Keratinocyte (primary cell): ENCODE data around the gene SMG1. TPM values are rescaled to one million over a fixed set of nuclear protein-coding genes. Genes with fewer than 3 reads are reported as not detected.

Experiments
- DNase-seq: peaks from one replicate; pipeline ENCODE4 v3.0.0-alpha.2; 2011; ENCODE audit warnings: low read depth, missing footprints, low spot score
- FAIRE-seq: peaks from 2 replicates; lab custom pipeline; 2011; peaks lifted over from hg19 to GRCh38; lab: Jason Lieb, UNC
- H2AFZ ChIP-seq: 2 replicates; pipeline ENCODE4 v1.6.0; 2012; ENCODE audit warnings: low read length, control low read depth, inconsistent platforms; ENCODE audit not compliant: control insufficient read depth
- H3K27ac ChIP-seq: 2 replicates; pipeline ENCODE4 v1.5.1; 2011; ENCODE audit warnings: low read length; ENCODE audit not compliant: control insufficient read depth, insufficient read depth
- H3K27me3 ChIP-seq: 3 replicates; pipeline ENCODE4 v1.6.0; 2011; ENCODE audit warnings: low read length; ENCODE audit not compliant: control insufficient read depth, insufficient read depth; ENCODE audit errors: extremely low read depth
- H3K36me3 ChIP-seq, 2 experiments: 2 replicates in 1 of 2; 3 replicates in 1 of 2; pipeline ENCODE4 v1.5.1; 2011; ENCODE audit warnings: low read length in 2 of 2, mild to moderate bottlenecking in 1 of 2; ENCODE audit not compliant: control insufficient read depth in 2 of 2, insufficient read depth in 2 of 2; ENCODE audit errors: extremely low read depth in 1 of 2
- H3K4me1 ChIP-seq: 3 replicates; pipeline ENCODE4 v1.5.1; 2011; ENCODE audit warnings: low read length; ENCODE audit not compliant: control insufficient read depth, insufficient read depth; ENCODE audit errors: extremely low read depth
- H3K4me2 ChIP-seq: 3 replicates; pipeline ENCODE4 v1.6.0; 2011; ENCODE audit warnings: low read depth, low read length; ENCODE audit not compliant: control insufficient read depth, insufficient read depth; ENCODE audit errors: extremely low read depth
- H3K4me3 ChIP-seq, 3 experiments: fragments of 200-600 bp in 1 of 3; sonication (generic) in 1 of 3; 2 replicates in 2 of 3; 3 replicates in 1 of 3; pipeline ENCODE4 v1.5.1; 2011 to 2016; ENCODE audit warnings: low read length in 3 of 3, mild to moderate bottlenecking in 3 of 3, control low read depth in 2 of 3, inconsistent platforms in 1 of 3, low read depth in 1 of 3, mixed read lengths in 1 of 3, mixed run types in 1 of 3, moderate library complexity in 1 of 3; ENCODE audit not compliant: control insufficient read depth in 2 of 3, insufficient read depth in 2 of 3; ENCODE audit errors: extremely low read depth in 1 of 3
- H3K79me2 ChIP-seq: 2 replicates; pipeline ENCODE4 v1.6.0; 2012; ENCODE audit warnings: low read length; ENCODE audit not compliant: control insufficient read depth, insufficient read depth
- H3K9ac ChIP-seq: 3 replicates; pipeline ENCODE4 v1.6.0; 2011; ENCODE audit warnings: low read length; ENCODE audit not compliant: control insufficient read depth, insufficient read depth; ENCODE audit errors: extremely low read depth
- H3K9me1 ChIP-seq: 3 replicates; pipeline ENCODE4 v1.6.0; 2011; ENCODE audit warnings: low read length; ENCODE audit not compliant: control insufficient read depth, insufficient read depth; ENCODE audit errors: extremely low read depth
- H3K9me3 ChIP-seq: 2 replicates; pipeline ENCODE4 v1.5.1; 2012; ENCODE audit warnings: low read depth, low read length; ENCODE audit not compliant: control insufficient read depth
- H4K20me1 ChIP-seq: 3 replicates; pipeline ENCODE4 v1.6.0; 2011; ENCODE audit warnings: low read length; ENCODE audit not compliant: control insufficient read depth, insufficient read depth; ENCODE audit errors: extremely low read depth
- CTCF ChIP-seq, 3 experiments: IDR thresholded peaks in 1 of 3; conservative IDR thresholded peaks in 1 of 3; optimal IDR thresholded peaks in 1 of 3; 2 replicates in 2 of 3; 3 replicates in 1 of 3; pipeline versions ENCODE3 to v1.5.1; 2011; ENCODE audit warnings: low read length in 3 of 3, mild to moderate bottlenecking in 3 of 3, moderate library complexity in 2 of 3, control low read depth in 1 of 3, inconsistent platforms in 1 of 3; ENCODE audit not compliant: insufficient read depth in 2 of 3; ENCODE audit errors: extremely low read depth in 1 of 3
- EZH2 ChIP-seq: IDR thresholded peaks from one replicate; pipeline ENCODE4 v1.6.1; 2012; ENCODE audit warnings: inconsistent platforms, mild to moderate bottlenecking, low read length, moderate library complexity
- dilution Hi-C: fragments of 300-500 bp; cut with MboI; formaldehyde crosslinking; loops from one replicate; pipeline ENCODE4 v1.7.0; 2020; ENCODE audit warnings: low sequenced_read_pairs; ENCODE audit not compliant: extremely low pct_ligation_motif_present
- polyA plus RNA-seq, 5 experiments: library from polyadenylated mRNA; depleted of rRNA in 3 of 5; stranded (reverse) in 3 of 5; stranded (forward) in 1 of 5; unstranded in 1 of 5; fragments of >200 nt; gene quantifications; 1 replicate in 1 of 5; 2 replicates in 3 of 5; 3 replicates in 1 of 5; pipeline versions ENCODE4 v1.2.1 to v1.2.3, GENCODE V29; 2011 to 2012; ENCODE audit warnings: missing spikeins in 2 of 5, low read depth in 1 of 5, low replicate concordance in 1 of 5

SMG1 gene
- polyA plus RNA-seq, 1 donor (not counting 4 experiments of a cell fraction or from before 2014, with no cell fraction given), result 34.2 TPM

- Histone ChIP-seq H4K20me1 (peaks cover 2% of the 10 kb centered on the region), H3K4me1 (no peaks in the 10 kb centered on the region), H3K4me2 (no peak overlapping the region), H2AFZ (no peak overlapping the region), H3K9me1 (peaks cover 3% of the 10 kb centered on the region), H3K27ac (no peak overlapping the region), H3K4me3 (no peak overlapping the region), H3K36me3 (peaks cover 9 to 15% of the 10 kb centered on the region in 2 experiments), H3K9me3 (no peaks in the 10 kb centered on the region), H3K9ac (no peak overlapping the region), H3K79me2 (no peaks in the 10 kb centered on the region), H3K27me3 (no peaks in the 10 kb centered on the region)
- no peak for TF ChIP-seq EZH2
- TF ChIP-seq CTCF (optimal IDR thresholded peaks at IDR 0.05 in 1 of 3, IDR thresholded peaks at IDR 0.05 in 1 of 3, conservative IDR thresholded peaks at IDR 0.05 in 1 of 3; ENCODE audit: extremely low read depth in 1 of 3, insufficient read depth in 2 of 3, low read length in 3 of 3), result no peak
- dilution Hi-C loops, result no loop called here
- FAIRE-seq (no peak), DNase-seq (no peak)
Observed at GRCh38 chr16:18852647-18853046, 73.6 kb downstream of the SMG1 start.

GRCh38 chr16:18846416-18846815 lies 79.8 kb downstream of the SMG1 start:
- Histone ChIP-seq H4K20me1 (no peaks in the 10 kb centered on the region), H3K27ac (no peak overlapping the region), H3K9me3 (no peaks in the 10 kb centered on the region), H3K4me3 (no peak overlapping the region), H3K4me2 (no peak overlapping the region), H2AFZ (no peak overlapping the region), H3K4me1 (no peaks in the 10 kb centered on the region), H3K79me2 (peaks cover 2% of the 10 kb centered on the region), H3K36me3 (peaks cover 23 to 34% of the 10 kb centered on the region in 2 experiments), H3K27me3 (no peaks in the 10 kb centered on the region), H3K9ac (no peak overlapping the region), H3K9me1 (no peaks in the 10 kb centered on the region)
- TF ChIP-seq EZH2 (no peak), CTCF (optimal IDR thresholded peaks at IDR 0.05 in 1 of 3, IDR thresholded peaks at IDR 0.05 in 1 of 3, conservative IDR thresholded peaks at IDR 0.05 in 1 of 3; ENCODE audit: extremely low read depth in 1 of 3, insufficient read depth in 2 of 3, low read length in 3 of 3) (no peak)
- DNase-seq, result no peak
- no peak for FAIRE-seq
- dilution Hi-C loops, result no loop called here
